Neural progenitor cell (in vitro differentiated cells): Measurements from ENCODE around the gene PSMA1.

ENCODE experiments used
- EZH2 ChIP-seq: fragments of 200-600 bp; sonication (generic); IDR thresholded peaks from 2 replicates; pipeline ENCODE4 v1.6.1; 2017; ENCODE audit warnings: antibody characterized with exemption, mild to moderate bottlenecking, moderate library complexity
- TF ChIP-seq, protein P1 (sequence below): fragments of 200-600 bp; sonication (generic); IDR thresholded peaks from 2 replicates; pipeline ENCODE4 v1.5.1; 2017; ENCODE audit warnings: antibody characterized with exemption, mild to moderate bottlenecking

DNA sequence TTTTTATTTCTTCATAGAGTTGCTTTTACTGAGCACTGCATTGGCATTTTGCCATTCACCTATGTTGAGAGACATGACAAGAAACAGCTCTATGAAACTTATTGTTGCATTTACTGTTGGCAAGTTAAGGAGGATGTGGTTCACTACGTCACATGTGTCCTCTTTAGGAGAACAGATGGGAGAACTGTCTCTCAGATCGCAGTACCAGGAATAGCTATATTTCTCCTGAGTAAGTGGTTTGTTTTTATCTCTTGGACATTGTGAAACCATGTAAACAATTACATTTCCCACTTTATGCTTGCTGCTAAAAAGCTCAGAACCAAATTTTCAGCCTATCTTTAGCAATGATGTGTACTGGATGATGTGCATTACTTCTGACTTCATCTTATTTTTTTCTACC is 34.8 kb upstream of the PSMA1 start:
- TF ChIP-seq, protein P1, sequence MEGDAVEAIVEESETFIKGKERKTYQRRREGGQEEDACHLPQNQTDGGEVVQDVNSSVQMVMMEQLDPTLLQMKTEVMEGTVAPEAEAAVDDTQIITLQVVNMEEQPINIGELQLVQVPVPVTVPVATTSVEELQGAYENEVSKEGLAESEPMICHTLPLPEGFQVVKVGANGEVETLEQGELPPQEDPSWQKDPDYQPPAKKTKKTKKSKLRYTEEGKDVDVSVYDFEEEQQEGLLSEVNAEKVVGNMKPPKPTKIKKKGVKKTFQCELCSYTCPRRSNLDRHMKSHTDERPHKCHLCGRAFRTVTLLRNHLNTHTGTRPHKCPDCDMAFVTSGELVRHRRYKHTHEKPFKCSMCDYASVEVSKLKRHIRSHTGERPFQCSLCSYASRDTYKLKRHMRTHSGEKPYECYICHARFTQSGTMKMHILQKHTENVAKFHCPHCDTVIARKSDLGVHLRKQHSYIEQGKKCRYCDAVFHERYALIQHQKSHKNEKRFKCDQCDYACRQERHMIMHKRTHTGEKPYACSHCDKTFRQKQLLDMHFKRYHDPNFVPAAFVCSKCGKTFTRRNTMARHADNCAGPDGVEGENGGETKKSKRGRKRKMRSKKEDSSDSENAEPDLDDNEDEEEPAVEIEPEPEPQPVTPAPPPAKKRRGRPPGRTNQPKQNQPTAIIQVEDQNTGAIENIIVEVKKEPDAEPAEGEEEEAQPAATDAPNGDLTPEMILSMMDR = no peak
- TF ChIP-seq EZH2 = no peak
